ENCODE measurements around the gene PPP1R14B. TPM values are rescaled to one million over a fixed set of nuclear protein-coding genes. Genes with fewer than 3 reads are reported as not detected.

The PPP1R14B gene
- total and polyA plus RNA-seq, 4 experiments from 2014 or later, result 32.2 to 83.5 (median 45.2) TPM

- DNase-seq, result peak in 1 of 5 donors; percentile 32
- H3K4me1 ChIP-seq (ENCODE audit: insufficient read depth, low read length), result peaks cover 46% of the 10 kb centered on the region
Observed at GRCh38 chr11:64232182-64232966, 14.4 kb downstream of the PPP1R14B start.

GRCh38 chr11:64231546-64231945 is 15.2 kb downstream of the PPP1R14B start:
- intact Hi-C loops (cut with micrococcal nuclease), result no loop called here
- no peaks in the 10 kb centered on the region for H3K27me3 Mint-ChIP-seq
- H3K4me3 ChIP-seq (ENCODE audit: low read length in 2 of 2), result no peak overlapping the region
- H3K4me1 ChIP-seq (ENCODE audit: insufficient read depth, low read length), result peaks cover 55% of the 10 kb centered on the region
- peak overlapping the region; percentile 66 to 96 (median 79) for H3K27ac Mint-ChIP-seq
- CTCF ChIA-PET (ENCODE audit: partially characterized antibody), result interaction anchor here (2.2 to 18.8 kb wide), 3 partner anchors 10 to 25 kb away, joined by 6 to 207 read pairs (median 8); partner anchors contain the start of genes FERMT3 and FKBP2
- peak overlapping the region; percentile 43 to 93 (median 86) for H3K4me3 Mint-ChIP-seq
- peak in 1 of 5 donors; percentile 31 for DNase-seq
- H3K9me3 Mint-ChIP-seq, result no peaks in the 10 kb centered on the region
- H3K4me1 Mint-ChIP-seq, result peaks cover 18 to 67% (median 48%) of the 10 kb centered on the region in 4 donors
- H3K36me3 ChIP-seq (ENCODE audit: insufficient read depth, low read length), result no peaks in the 10 kb centered on the region
- no peaks in the 10 kb centered on the region for H3K27me3 ChIP-seq (ENCODE audit: insufficient read depth, low read length)
- POLR2A ChIA-PET (ENCODE audit: partially characterized antibody), result interaction anchor here (0.8 to 38.9 kb wide), 8 partner anchors 7 to 86 kb away, joined by 3 to 937 read pairs (median 9); partner anchors contain the start of genes BAD, ESRRA, FERMT3 and FKBP2
- H3K36me3 Mint-ChIP-seq, result peaks cover 0 to 9% of the 10 kb centered on the region in 2 donors
- no peaks in the 10 kb centered on the region for H3K9me3 ChIP-seq (ENCODE audit: control insufficient read depth in 1 of 2, low read length in 2 of 2)
- no peak overlapping the region for H3K27ac ChIP-seq (ENCODE audit: low read depth, low read length)

More at GRCh38 chr11:64232182-64232966, 14.4 kb downstream of the PPP1R14B start:
- no peaks in the 10 kb centered on the region for H3K27me3 ChIP-seq (ENCODE audit: insufficient read depth, low read length)
- ChIA-PET POLR2A (ENCODE audit: partially characterized antibody) (interaction anchor here (1.5 to 38.9 kb wide), 7 partner anchors 8 to 72 kb away, joined by 6 to 937 read pairs (median 10); partner anchors contain the start of genes BAD, ESRRA, FERMT3 and FKBP2), CTCF (ENCODE audit: partially characterized antibody) (interaction anchor here (1.1 to 18.8 kb wide), 7 partner anchors 9 to 85 kb away, joined by 4 to 207 read pairs (median 7); partner anchors contain the start of genes CATSPERZ, ESRRA, FERMT3 and FKBP2)
- H3K9me3 Mint-ChIP-seq, result no peaks in the 10 kb centered on the region
- peaks cover 16 to 59% (median 43%) of the 10 kb centered on the region in 4 donors for H3K4me1 Mint-ChIP-seq
- H3K27ac ChIP-seq (ENCODE audit: low read depth, low read length), result no peak overlapping the region
- H3K4me3 Mint-ChIP-seq, result peak overlapping the region; percentile 54 to 88 (median 70)
- H3K36me3 ChIP-seq (ENCODE audit: insufficient read depth, low read length), result peaks cover under 1% of the 10 kb centered on the region
- H3K4me3 ChIP-seq (ENCODE audit: low read length in 2 of 2), result no peak overlapping the region
- H3K27me3 Mint-ChIP-seq, result no peaks in the 10 kb centered on the region
- peaks cover 0 to 14% of the 10 kb centered on the region in 2 donors for H3K36me3 Mint-ChIP-seq
- H3K9me3 ChIP-seq (ENCODE audit: control insufficient read depth in 1 of 2, low read length in 2 of 2), result no peaks in the 10 kb centered on the region
- intact Hi-C loops (cut with micrococcal nuclease), result no loop called here
- peak overlapping the region; percentile 27 to 96 (median 81) for H3K27ac Mint-ChIP-seq

- POLR2A ChIA-PET (ENCODE audit: partially characterized antibody), result interaction anchor here (0.8 to 38.9 kb wide), 7 partner anchors 6 to 86 kb away, joined by 3 to 937 read pairs (median 10); partner anchors contain the start of genes BAD, ESRRA, FERMT3 and FKBP2
- H3K27me3 Mint-ChIP-seq, result no peaks in the 10 kb centered on the region
- peaks cover 0 to 9% of the 10 kb centered on the region in 2 donors for H3K36me3 Mint-ChIP-seq
- H3K4me3 ChIP-seq (ENCODE audit: low read length in 2 of 2), result peak overlapping the region; percentile 52 to 86
- peak overlapping the region; percentile 86 to 93 (median 88) for H3K4me3 Mint-ChIP-seq
- H3K27ac ChIP-seq (ENCODE audit: low read depth, low read length), result peak overlapping the region; percentile 77
- H3K9me3 Mint-ChIP-seq, result no peaks in the 10 kb centered on the region
- H3K9me3 ChIP-seq (ENCODE audit: control insufficient read depth in 1 of 2, low read length in 2 of 2), result no peaks in the 10 kb centered on the region
- no peaks in the 10 kb centered on the region for H3K36me3 ChIP-seq (ENCODE audit: insufficient read depth, low read length)
- H3K4me1 ChIP-seq (ENCODE audit: insufficient read depth, low read length), result peaks cover 54% of the 10 kb centered on the region
- H3K27ac Mint-ChIP-seq, result peak overlapping the region; percentile 77 to 97 (median 92)
- intact Hi-C loops (cut with micrococcal nuclease), result loop anchor here (1.0 kb wide), 4 partner anchors 10 to 73 kb away; partner anchors contain the start of genes FKBP2 and PLCB3
- H3K27me3 ChIP-seq (ENCODE audit: insufficient read depth, low read length), result no peaks in the 10 kb centered on the region
- DNase-seq, result peak in 1 of 5 donors; percentile 41
- peaks cover 18 to 67% (median 48%) of the 10 kb centered on the region in 4 donors for H3K4me1 Mint-ChIP-seq
- CTCF ChIA-PET (ENCODE audit: partially characterized antibody), result interaction anchor here (2.2 to 18.8 kb wide), 2 partner anchors 10 to 24 kb away, joined by 8 to 207 read pairs; partner anchors contain the start of genes FERMT3 and FKBP2
Observed at GRCh38 chr11:64230985-64231365, 15.8 kb downstream of the PPP1R14B start.

- H3K27me3 Mint-ChIP-seq, result no peaks in the 10 kb centered on the region
- Histone ChIP-seq H3K27ac (ENCODE audit: low read depth, low read length) (peak within 1 kb of the TSS; percentile 77), H3K4me1 (ENCODE audit: insufficient read depth, low read length) (peaks cover 53% of the 10 kb centered on the region), H3K4me3 (ENCODE audit: low read length in 2 of 2) (peak within 1 kb of the TSS; percentile 52 to 86), H3K9me3 (ENCODE audit: control insufficient read depth in 1 of 2, low read length in 2 of 2) (no peaks in the 10 kb centered on the region), H3K27me3 (ENCODE audit: insufficient read depth, low read length) (no peaks in the 10 kb centered on the region), H3K36me3 (ENCODE audit: insufficient read depth, low read length) (no peaks in the 10 kb centered on the region)
- no peaks in the 10 kb centered on the region for H3K9me3 Mint-ChIP-seq
- POLR2A ChIA-PET (ENCODE audit: partially characterized antibody), result interaction anchor here (0.8 to 38.9 kb wide), 9 partner anchors 15 to 87 kb away, joined by 3 to 937 read pairs (median 7); partner anchors contain the start of genes BAD, ESRRA, FERMT3 and FKBP2
- peak within 1 kb of the TSS; percentile 86 to 93 (median 88) for H3K4me3 Mint-ChIP-seq
- H3K36me3 Mint-ChIP-seq, result peaks cover 0 to 9% of the 10 kb centered on the region in 2 donors
- CTCF ChIA-PET (ENCODE audit: partially characterized antibody), result interaction anchor here (0.6 to 18.8 kb wide), 4 partner anchors 20 to 53 kb away, joined by 3 to 207 read pairs (median 4); partner anchors contain the start of genes FERMT3, PLCB3 and STIP1
- peak; percentile 87 to 92 (median 88) for DNase-seq
- H3K4me1 Mint-ChIP-seq, result peaks cover 17 to 68% (median 47%) of the 10 kb centered on the region in 4 donors
- peak within 1 kb of the TSS; percentile 92 to 97 (median 94) for H3K27ac Mint-ChIP-seq
- intact Hi-C loops (cut with micrococcal nuclease), result loop anchor here (1.0 kb wide), 4 partner anchors 11 to 74 kb away; partner anchors contain the start of genes FKBP2 and PLCB3
Observed at GRCh38 chr11:64230171-64230984, 16.4 kb downstream of the PPP1R14B start, which contains the start of gene DNAJC4. TSS of gene DNAJC4 (plus strand) at chr11:64230548. CDS start at chr11:64230855, 307 bp downstream.

GRCh38 chr11:64229744-64230170 is 17.0 kb downstream of the PPP1R14B start:
- POLR2A ChIA-PET (ENCODE audit: partially characterized antibody), result interaction anchor here (1.3 to 38.9 kb wide), 6 partner anchors 16 to 88 kb away, joined by 4 to 937 read pairs (median 8); partner anchors contain the start of genes FERMT3, FKBP2, PLCB3 and PPP1R14B
- no peaks in the 10 kb centered on the region for H3K27me3 Mint-ChIP-seq
- H3K9me3 Mint-ChIP-seq, result no peaks in the 10 kb centered on the region
- DNase-seq, result no peak
- CTCF ChIA-PET (ENCODE audit: partially characterized antibody), result interaction anchor here (0.6 to 18.8 kb wide), 5 partner anchors 11 to 53 kb away, joined by 3 to 207 read pairs (median 3); partner anchors contain the start of genes FERMT3, FKBP2, PLCB3 and STIP1
- H3K9me3 ChIP-seq (ENCODE audit: control insufficient read depth in 1 of 2, low read length in 2 of 2), result no peaks in the 10 kb centered on the region
- peaks cover 16 to 69% (median 46%) of the 10 kb centered on the region in 4 donors for H3K4me1 Mint-ChIP-seq
- H3K4me3 Mint-ChIP-seq, result peak overlapping the region; percentile 86 to 93 (median 88)
- H3K4me1 ChIP-seq (ENCODE audit: insufficient read depth, low read length), result peaks cover 55% of the 10 kb centered on the region
- peak overlapping the region; percentile 77 for H3K27ac ChIP-seq (ENCODE audit: low read depth, low read length)
- H3K36me3 Mint-ChIP-seq, result peaks cover 0 to 5% of the 10 kb centered on the region in 2 donors
- intact Hi-C loops (cut with micrococcal nuclease), result loop anchor here (1.0 kb wide), 4 partner anchors 12 to 75 kb away; partner anchors contain the start of genes FKBP2 and PLCB3
- H3K4me3 ChIP-seq (ENCODE audit: low read length in 2 of 2), result peak overlapping the region; percentile 52 to 86
- no peaks in the 10 kb centered on the region for H3K27me3 ChIP-seq (ENCODE audit: insufficient read depth, low read length)
- no peaks in the 10 kb centered on the region for H3K36me3 ChIP-seq (ENCODE audit: insufficient read depth, low read length)
- H3K27ac Mint-ChIP-seq, result peak overlapping the region; percentile 92 to 97 (median 94)

Data from CD4-positive, alpha-beta memory T cell (primary cell).